Measurements from ENCODE around the gene KCNIP3.

- no peak for TF ChIP-seq POLR2AphosphoS5 (IDR thresholded peaks at IDR 0.05; ENCODE audit: low read depth, low read length)
- no peak for TF ChIP-seq SIN3A (IDR thresholded peaks at IDR 0.05; ENCODE audit: borderline replicate concordance, low read depth, low read length)
- no peak for TF ChIP-seq FOSL2 (IDR thresholded peaks at IDR 0.05; ENCODE audit: borderline replicate concordance, low read depth)
- no peak for TF ChIP-seq ELF1 (IDR thresholded peaks at IDR 0.05)
- TF ChIP-seq PBX3 (IDR thresholded peaks at IDR 0.05), result no peak
- TF ChIP-seq CTCF (IDR thresholded peaks at IDR 0.05), result no peak
- no peak for TF ChIP-seq EP300 (IDR thresholded peaks at IDR 0.05; ENCODE audit: borderline replicate concordance in 1 of 2, low read depth in 1 of 2, low read length in 1 of 2)
- TF ChIP-seq MXI1 (IDR thresholded peaks at IDR 0.05; ENCODE audit: low read depth, low read length), result no peak
- no peak for TF ChIP-seq GATA2 (CRISPR knock-in tag; IDR thresholded peaks at IDR 0.05)
- no peak for TF ChIP-seq TAF1 (IDR thresholded peaks at IDR 0.05; ENCODE audit: borderline replicate concordance, low read depth, low read length)
- TF ChIP-seq USF2 (IDR thresholded peaks at IDR 0.05; ENCODE audit: borderline replicate concordance, low read depth, low read length), result no peak
Measured at GRCh38 chr2:95342556-95343320, 45.6 kb downstream of the KCNIP3 start.
